NOMO-1 treated with DMSO at 0.1 percent for 48 hours (cell line): ENCODE results near the gene ELOVL4.
A peak's percentile ranks its signal among the peaks of the same experiment; 100 is the strongest.

Experiments used
- DNase-seq: peaks from one replicate; lab custom pipeline; 2025; ENCODE audit not compliant: unreplicated experiment; lab: John Stamatoyannopoulos, UW

ELOVL4 gene

DNA sequence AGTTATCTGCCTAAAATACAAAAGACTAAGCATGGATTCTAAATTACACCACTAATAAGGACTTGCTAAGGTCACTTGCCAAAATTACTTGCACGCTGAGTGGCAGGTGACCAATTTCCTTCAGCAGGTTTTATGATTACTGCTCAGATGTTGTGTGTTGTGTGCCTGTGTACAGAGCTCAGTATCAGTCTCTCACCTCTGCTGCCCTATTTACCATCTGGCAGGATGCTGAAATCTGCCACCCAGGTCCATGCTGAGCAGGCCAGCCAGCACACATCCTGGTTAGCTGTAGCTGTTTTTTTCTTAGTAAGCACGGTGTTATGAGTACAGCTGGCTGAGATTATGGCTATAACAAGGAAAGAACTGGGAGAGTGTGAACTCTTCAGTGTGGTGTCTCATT is 34.0 kb downstream of the ELOVL4 start:
- no peak for DNase-seq

GRCh38 chr6:79911992-79912391 is 35.4 kb downstream of the ELOVL4 start:
- no peak for DNase-seq

DNA sequence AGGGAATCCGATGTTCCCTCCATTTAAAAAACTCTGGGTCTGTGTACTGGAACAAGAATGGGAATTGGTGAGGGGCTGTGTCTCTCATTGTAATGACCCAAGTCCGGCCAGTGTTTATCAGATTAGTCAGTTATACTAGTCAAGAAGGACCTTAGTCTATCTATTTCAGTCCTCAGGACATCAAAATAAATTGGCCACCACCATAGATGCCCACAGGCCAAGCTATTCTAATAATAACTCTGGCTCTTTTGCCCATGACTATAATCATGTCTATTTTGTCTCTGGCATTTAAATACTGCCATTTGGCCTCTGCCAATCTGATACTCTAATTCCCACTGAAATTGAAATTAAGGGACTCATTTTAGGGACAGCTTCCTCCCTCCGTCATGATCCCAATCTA is 37.8 kb downstream of the ELOVL4 start:
- no peak for DNase-seq

DNA sequence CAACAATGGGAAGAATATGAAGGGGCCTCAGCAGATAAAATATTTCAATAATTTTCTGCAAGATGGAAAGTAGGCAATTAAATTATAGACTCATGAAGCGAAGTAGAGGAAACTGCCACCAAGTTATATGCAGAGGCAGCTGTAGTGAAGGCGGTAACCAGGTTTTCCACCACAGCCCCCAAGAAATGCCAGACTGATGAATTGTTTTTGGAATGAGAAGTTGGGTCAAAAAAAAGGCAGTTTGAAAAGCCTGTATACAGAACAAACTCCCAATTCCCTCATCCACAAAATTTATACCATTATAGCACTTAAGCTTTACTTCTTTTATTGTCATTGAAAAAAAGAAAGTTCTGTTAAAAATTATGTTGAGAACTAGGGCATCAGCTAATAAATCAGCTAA is 45.3 kb downstream of the ELOVL4 start:
- DNase-seq, result no peak

DNA sequence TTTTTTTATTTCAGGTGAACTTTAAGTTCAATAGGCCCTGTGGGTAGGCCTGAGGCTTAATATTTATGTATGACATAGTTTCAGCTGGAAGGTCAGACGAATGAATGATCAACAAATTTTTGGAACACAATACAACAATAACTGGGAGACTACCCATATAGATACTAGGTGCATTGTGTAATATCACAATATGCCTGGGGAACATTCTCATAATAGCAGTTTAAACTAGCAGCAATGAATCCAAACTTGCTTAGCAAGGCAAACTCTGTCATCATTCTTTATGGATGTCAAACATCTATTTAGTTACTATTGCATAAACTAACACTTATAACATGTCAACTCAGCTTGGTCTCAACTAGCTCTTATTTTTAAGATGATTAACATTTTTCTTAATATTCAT is 49.3 kb downstream of the ELOVL4 start:
- no peak for DNase-seq

DNA sequence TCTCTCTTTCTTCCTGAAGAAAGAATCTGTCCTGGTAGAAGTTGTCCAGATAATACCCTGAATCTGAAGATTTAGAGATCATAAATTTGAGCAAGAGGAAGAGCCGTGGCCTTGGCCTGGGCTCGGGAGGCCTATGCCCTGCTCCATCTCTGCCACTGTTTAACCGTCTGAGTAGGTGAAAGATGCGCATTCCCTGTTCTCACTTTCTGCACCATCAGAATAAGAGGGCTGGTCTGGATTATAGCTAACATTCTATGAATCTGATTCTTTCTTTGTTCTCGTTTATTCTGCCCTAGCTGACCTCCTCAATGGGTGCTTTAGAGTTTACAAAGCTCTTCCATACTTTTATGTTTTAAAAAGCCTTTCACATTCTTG is 51.3 kb downstream of the ELOVL4 start:
- DNase-seq, result no peak

- DNase-seq, result no peak
Observed at GRCh38 chr6:79895382-79896074, 51.8 kb downstream of the ELOVL4 start.

GRCh38 chr6:79894939-79895338 is 52.4 kb downstream of the ELOVL4 start:
- no peak for DNase-seq

DNA sequence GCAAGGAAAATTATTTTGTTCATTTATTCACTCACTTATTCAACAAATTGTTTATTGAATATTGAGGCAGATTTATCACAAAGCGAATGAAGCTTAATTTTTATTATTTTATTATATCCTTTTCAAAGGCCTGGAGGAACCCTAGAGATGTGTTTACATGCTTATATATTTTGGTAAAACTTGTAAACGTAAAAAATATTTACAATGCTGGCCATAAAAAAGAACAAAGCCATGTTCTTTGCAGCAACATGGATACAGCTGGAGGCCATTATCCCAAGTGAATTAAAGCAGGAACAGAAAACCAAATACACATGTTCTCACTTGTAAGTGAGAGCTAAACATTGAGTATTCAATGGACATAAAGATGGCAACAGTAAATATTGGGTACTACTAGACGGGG is 58.8 kb downstream of the ELOVL4 start:
- DNase-seq, result no peak

DNA sequence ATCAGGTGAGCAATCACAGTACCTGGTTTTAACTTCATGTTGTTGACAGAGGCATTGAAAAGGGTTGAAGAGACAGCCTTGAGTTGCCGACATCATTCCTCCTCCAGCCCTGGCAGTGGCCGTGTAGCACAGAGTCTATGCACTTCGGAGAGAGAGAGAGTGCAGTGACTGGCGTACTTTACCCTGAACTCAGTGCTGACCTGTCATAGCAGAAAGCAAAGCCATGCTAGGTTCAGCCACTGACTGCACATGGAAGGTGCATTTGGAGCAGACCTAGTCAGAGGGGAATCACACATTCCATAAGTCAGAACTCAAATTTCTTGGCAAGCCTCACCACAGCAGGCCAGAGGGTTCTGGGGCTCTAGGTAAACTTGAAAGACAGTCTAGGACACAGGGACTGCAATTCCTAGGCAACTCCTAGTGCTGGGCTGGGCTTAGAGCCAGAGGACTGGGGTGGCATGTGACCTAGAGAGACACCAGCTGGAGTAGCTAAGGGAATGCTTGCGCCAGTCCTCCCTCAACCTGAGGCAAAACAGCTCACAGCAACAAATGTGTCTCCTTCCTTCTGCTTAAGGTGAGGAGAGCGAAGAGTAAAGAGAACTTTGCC is 69.1 kb downstream of the ELOVL4 start:
- DNase-seq, result no peak

- peak; percentile 91 for DNase-seq
Observed at GRCh38 chr6:79874531-79875134, 72.7 kb downstream of the ELOVL4 start.

DNA sequence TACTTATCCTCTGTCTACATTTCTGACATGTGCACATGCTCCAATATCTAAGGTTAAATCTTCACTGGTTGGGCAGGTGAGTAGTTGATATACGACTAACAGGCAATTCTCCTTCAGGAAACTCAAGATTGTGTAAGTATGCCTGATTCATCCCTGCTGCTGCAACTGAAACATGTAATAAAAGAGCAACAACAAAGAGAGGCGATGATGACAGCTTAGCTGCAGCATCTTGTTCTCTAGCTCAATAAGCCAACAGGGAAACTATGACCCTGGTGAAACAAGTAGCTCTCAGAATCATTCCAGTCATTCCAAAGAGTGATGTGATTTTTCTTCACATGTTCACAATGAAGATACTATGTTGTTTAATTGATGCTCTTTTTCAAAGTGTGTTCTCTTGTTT is 74.4 kb downstream of the ELOVL4 start:
- peak; percentile 54 for DNase-seq

- no peak for DNase-seq
Observed at GRCh38 chr6:79872303-79872702, 75.0 kb downstream of the ELOVL4 start.

DNA sequence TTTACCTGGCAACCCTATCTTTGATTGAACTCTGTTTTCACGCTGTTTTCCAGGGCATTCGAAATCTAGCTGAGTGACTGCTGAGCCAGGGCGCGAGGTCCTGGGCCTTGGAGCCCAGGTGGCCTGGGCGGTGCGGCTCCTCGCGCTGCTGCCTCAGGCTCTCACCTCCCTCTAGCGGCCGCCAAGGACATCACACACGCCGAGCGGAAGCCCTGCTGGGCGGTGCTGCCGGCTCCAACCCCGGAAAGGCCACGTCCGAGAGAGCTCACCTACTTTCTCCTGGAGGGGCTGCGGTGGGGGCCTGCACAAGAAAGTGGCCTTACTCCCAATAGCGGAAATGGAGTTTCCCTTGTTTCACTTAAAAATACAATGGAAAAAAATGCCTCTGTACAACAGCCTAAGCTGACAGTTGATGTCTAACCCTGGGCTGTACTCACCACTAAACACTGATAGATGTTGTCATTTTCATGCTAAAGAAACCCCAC is 77.7 kb downstream of the ELOVL4 start:
- DNase-seq, result peak; percentile 83

DNA sequence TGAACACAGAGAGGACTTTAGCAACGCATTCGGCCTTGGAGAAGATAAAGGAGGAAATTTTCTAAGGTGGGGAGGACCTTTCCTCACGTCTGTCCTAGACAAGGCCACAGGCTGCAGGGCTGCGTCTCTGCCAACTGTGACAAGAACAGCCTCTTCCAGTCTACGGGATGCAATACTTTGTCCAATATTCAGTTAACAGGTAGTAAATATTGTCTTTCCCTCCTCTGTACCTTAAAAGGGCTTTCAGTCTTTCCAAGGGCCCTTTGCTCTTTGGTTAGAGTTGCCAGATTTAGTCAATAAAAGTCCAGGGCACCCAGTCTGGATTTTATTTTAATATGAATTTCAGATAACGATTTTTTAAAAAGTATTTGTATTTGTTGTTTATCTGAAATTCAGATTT is 78.2 kb downstream of the ELOVL4 start:
- DNase-seq, result no peak

- DNase-seq, result peak; percentile 69
Observed at GRCh38 chr6:79868098-79868722, 79.1 kb downstream of the ELOVL4 start.
